Measurements from ENCODE around the gene CLEC2L. TPM values are rescaled to one million over a fixed set of nuclear protein-coding genes. Genes with fewer than 3 reads are reported as not detected.
A peak's percentile ranks its signal among the peaks of the same experiment; 100 is the strongest.

The CLEC2L gene
- total RNA-seq, 4 donors from 2014 or later = 3.1 TPM; not detected in 3

- WGBS, 2 donors = 78 to 85% methylated on average over 8 of the region's 8 CpGs
- H3K4me1 ChIP-seq = no peaks in the 10 kb centered on the region
- TF ChIP-seq POLR2A (IDR thresholded peaks at IDR 0.05) = no peak
- TF ChIP-seq CTCF (IDR thresholded peaks at IDR 0.05) = no peak
- no peak for TF ChIP-seq EP300 (IDR thresholded peaks at IDR 0.05)
- H3K27ac ChIP-seq = no peak overlapping the region
- no peaks in the 10 kb centered on the region for H3K27me3 ChIP-seq
- H3K36me3 ChIP-seq = no peaks in the 10 kb centered on the region
- H3K4me3 ChIP-seq = no peak overlapping the region
- DNase-seq (ENCODE audit: low spot score in 2 of 2) = no peak
- H3K9me3 ChIP-seq = no peaks in the 10 kb centered on the region
These were observed 8.2 kb upstream of the CLEC2L start for GRCh38 chr7:139515266-139515665.

GRCh38 chr7:139521439-139521838 is 2.0 kb upstream of the CLEC2L start:
- TF ChIP-seq POLR2A (IDR thresholded peaks at IDR 0.05) (no peak), EP300 (IDR thresholded peaks at IDR 0.05) (no peak), CTCF (IDR thresholded peaks at IDR 0.05) (no peak)
- no peaks in the 10 kb centered on the region for H3K36me3 ChIP-seq
- H3K4me3 ChIP-seq = no peak overlapping the region
- no peak overlapping the region for H3K27ac ChIP-seq
- peaks cover 0 to 42% of the 10 kb centered on the region in 2 donors for H3K27me3 ChIP-seq
- no peaks in the 10 kb centered on the region for H3K9me3 ChIP-seq
- H3K4me1 ChIP-seq = peaks cover 0 to 11% (median 0%) of the 10 kb centered on the region in 4 donors
- DNase-seq (ENCODE audit: low spot score in 2 of 2) = no peak
- 83 to 90% methylated on average over 1 of the region's 1 CpG for WGBS, 2 donors

- TF ChIP-seq CTCF (IDR thresholded peaks at IDR 0.05) (no peak), EP300 (IDR thresholded peaks at IDR 0.05) (no peak), POLR2A (IDR thresholded peaks at IDR 0.05) (no peak)
- no peak for DNase-seq (ENCODE audit: low spot score in 2 of 2)
- Histone ChIP-seq H3K27ac (no peak overlapping the region), H3K4me1 (peaks cover 0 to 11% (median 0%) of the 10 kb centered on the region in 4 donors), H3K9me3 (no peaks in the 10 kb centered on the region), H3K36me3 (no peaks in the 10 kb centered on the region), H3K4me3 (no peak overlapping the region), H3K27me3 (peaks cover 0 to 42% of the 10 kb centered on the region in 2 donors)
- WGBS, 2 donors = 24 to 28% methylated on average over 11 of the region's 11 CpGs
These were observed 671 bp upstream of the CLEC2L start for GRCh38 chr7:139522830-139523198.

- H3K36me3 ChIP-seq = no peaks in the 10 kb centered on the region
- no peak for DNase-seq (ENCODE audit: low spot score in 2 of 2)
- 35 to 58% methylated on average over 20 to 21 of the region's 70 CpGs for WGBS, 2 donors
- TF ChIP-seq EP300 (IDR thresholded peaks at IDR 0.05) (no peak), POLR2A (IDR thresholded peaks at IDR 0.05) (no peak), CTCF (IDR thresholded peaks at IDR 0.05) (no peak)
- no peaks in the 10 kb centered on the region for H3K9me3 ChIP-seq
- H3K4me1 ChIP-seq = peaks cover 0 to 11% (median 0%) of the 10 kb centered on the region in 4 donors
- peak overlapping the region in 1 of 4 donors; percentile 33 for H3K4me3 ChIP-seq
- H3K27ac ChIP-seq = no peak overlapping the region
- H3K27me3 ChIP-seq = peaks cover 0 to 42% of the 10 kb centered on the region in 2 donors
These were observed 707 bp downstream of the CLEC2L start for GRCh38 chr7:139523968-139524815.

GRCh38 chr7:139525239-139525638 is 1.8 kb downstream of the CLEC2L start:
- no peak for DNase-seq (ENCODE audit: low spot score in 2 of 2)
- no peak for TF ChIP-seq POLR2A (IDR thresholded peaks at IDR 0.05)
- no peak for TF ChIP-seq CTCF (IDR thresholded peaks at IDR 0.05)
- no peak for TF ChIP-seq EP300 (IDR thresholded peaks at IDR 0.05)
- no peak overlapping the region for H3K27ac ChIP-seq

More at GRCh38 chr7:139525239-139525638, 1.8 kb downstream of the CLEC2L start:
- H3K36me3 ChIP-seq = no peaks in the 10 kb centered on the region
- H3K9me3 ChIP-seq = no peaks in the 10 kb centered on the region
- H3K27me3 ChIP-seq = peaks cover 0 to 42% of the 10 kb centered on the region in 2 donors
- WGBS, 2 donors = 90 to 94% methylated on average over 10 of the region's 10 CpGs
- H3K4me1 ChIP-seq = peaks cover 0 to 11% (median 0%) of the 10 kb centered on the region in 4 donors
- H3K4me3 ChIP-seq = no peak overlapping the region

All from tibial nerve (tissue), 4 donors.